ENCODE results near the gene MZF1. TPM values are rescaled to one million over a fixed set of nuclear protein-coding genes. Genes with fewer than 3 reads are reported as not detected.

MZF1 gene
- total and polyA plus RNA-seq, 9 of the 15 experiments (the other 6 are each of a cell fraction or from before 2014, with no cell fraction given): 0.31 to 29.3 (median 11.5) TPM

GRCh38 chr19:58584498-58585441, 11.6 kb upstream of the MZF1 start (continued):
- TF ChIP-seq STAT6 (CRISPR knock-in tag; IDR thresholded peaks at IDR 0.05) (no peak), SOX6 (IDR thresholded peaks at IDR 0.05) (peak; percentile 83), CUX1 (CRISPR knock-in tag; IDR thresholded peaks at IDR 0.05) (peak; percentile 67; the same call in 1 of the 2 replicates), GABPB1 (CRISPR knock-in tag; IDR thresholded peaks at IDR 0.05) (0 out of 2 replicates have a peak, but pooled peaks have one; percentile 11), E2F8 (IDR thresholded peaks at IDR 0.05; ENCODE audit: low read depth, partially characterized antibody) (no peak), CREBBP (IDR thresholded peaks at IDR 0.05; ENCODE audit: low read depth, low read length) (no peak), MAX (CRISPR knock-in tag; IDR thresholded peaks at IDR 0.05) (peak; percentile 33; the same call in 1 of the 2 replicates), USF1 (CRISPR knock-in tag; IDR thresholded peaks at IDR 0.05) (peak; percentile 48; the same call in 1 of the 2 replicates), CBFA2T3 (IDR thresholded peaks at IDR 0.05) (peak; percentile 85), E2F5 (CRISPR knock-in tag; IDR thresholded peaks at IDR 0.05) (no peak), TCF7 (IDR thresholded peaks at IDR 0.05; ENCODE audit: borderline replicate concordance) (peak; percentile 87)

All from K562 (cell line).